GM23338 (cell line): ENCODE measurements around the gene SULT1A2. TPM values are rescaled to one million over a fixed set of nuclear protein-coding genes. Genes with fewer than 3 reads are reported as not detected.

ENCODE experiments used
- ATAC-seq: fragments of 200-7000 bp; cut with Tn5 transposase; 3 replicates; pipeline ENCODE4 v1.9.1; 2020
- DNase-seq: peaks from one replicate; pipeline ENCODE4 v3.0.0-alpha.2; 2015; ENCODE audit warnings: low spot score
- H2AFZ ChIP-seq: fragments of 200-600 bp; sonication (generic); 2 replicates; pipeline ENCODE4 v1.8.0; 2016; ENCODE audit warnings: antibody characterized with exemption, mild to moderate bottlenecking, moderate library complexity
- H3F3A ChIP-seq: fragments of 200-600 bp; sonication (generic); replicated peaks from 2 replicates; pipeline ENCODE4 v1.8.0; 2017; ENCODE audit warnings: antibody characterized with exemption, mixed run types, low read depth
- H3K27ac ChIP-seq: fragments of 200-600 bp; sonication (generic); 2 replicates; pipeline ENCODE4 v1.6.1; 2016; ENCODE audit warnings: low read depth
- H3K27me3 ChIP-seq: fragments of 200-600 bp; sonication (generic); 2 replicates; pipeline ENCODE4 v1.8.0; 2016; ENCODE audit warnings: mild to moderate bottlenecking, mixed run types, moderate library complexity; ENCODE audit not compliant: insufficient read depth
- H3K36me3 ChIP-seq: fragments of 200-600 bp; sonication (generic); 2 replicates; pipeline ENCODE4 v1.8.0; 2016; ENCODE audit warnings: mild to moderate bottlenecking; ENCODE audit not compliant: insufficient read depth
- H3K4me1 ChIP-seq: fragments of 200-600 bp; sonication (generic); 2 replicates; pipeline ENCODE4 v1.8.0; 2016; ENCODE audit warnings: mild to moderate bottlenecking, moderate library complexity; ENCODE audit not compliant: insufficient read depth
- H3K4me2 ChIP-seq: fragments of 200-600 bp; sonication (generic); 2 replicates; pipeline ENCODE4 v1.7.1; 2017; ENCODE audit warnings: mixed run types
- H3K4me3 ChIP-seq: fragments of 200-600 bp; sonication (generic); 2 replicates; pipeline ENCODE4 v1.6.1; 2016; ENCODE audit warnings: mixed run types
- H3K79me2 ChIP-seq: fragments of 200-600 bp; sonication (generic); replicated peaks from 2 replicates; pipeline ENCODE4 v1.8.0; 2017; ENCODE audit warnings: mild to moderate bottlenecking; ENCODE audit not compliant: insufficient read depth
- H3K9me2 ChIP-seq: fragments of 200-600 bp; sonication (generic); 2 replicates; pipeline ENCODE4 v1.8.0; 2017; ENCODE audit not compliant: insufficient read depth
- H4K20me1 ChIP-seq: fragments of 200-600 bp; sonication (generic); replicated peaks from 2 replicates; pipeline ENCODE4 v1.8.0; 2017; ENCODE audit warnings: mild to moderate bottlenecking; ENCODE audit not compliant: insufficient read depth
- H3K27ac Mint-ChIP-seq: 2 replicates; pipeline ENCODE4 v1.8.0; 2020; ENCODE audit warnings: inconsistent platforms, mild to moderate bottlenecking, moderate library complexity, mixed read lengths
- H3K27me3 Mint-ChIP-seq: 3 replicates; pipeline ENCODE4 v1.8.0; 2022; ENCODE audit warnings: low read depth, mild to moderate bottlenecking, moderate library complexity, mixed read lengths, inconsistent platforms; ENCODE audit not compliant: insufficient read depth, poor library complexity
- H3K36me3 Mint-ChIP-seq: 3 replicates; pipeline ENCODE4 v1.8.0; 2021; ENCODE audit warnings: low read depth, mild to moderate bottlenecking, inconsistent platforms, moderate library complexity, mixed read lengths
- H3K4me1 Mint-ChIP-seq: 3 replicates; pipeline ENCODE4 v1.8.0; 2020; ENCODE audit warnings: mild to moderate bottlenecking, inconsistent platforms, mixed read lengths
- H3K4me3 Mint-ChIP-seq: 3 replicates; pipeline ENCODE4 v1.8.0; 2021; ENCODE audit warnings: moderate library complexity, mild to moderate bottlenecking, inconsistent platforms, mixed read lengths
- H3K9me3 Mint-ChIP-seq: 3 replicates; pipeline ENCODE4 v1.8.0; 2020; ENCODE audit warnings: moderate library complexity, mild to moderate bottlenecking, inconsistent platforms, mixed read lengths
- CREB1 ChIP-seq: fragments of 250-450 bp; sonication (Bioruptor Pico); IDR thresholded peaks from 2 replicates; pipeline ENCODE4 v1.5.0; 2020; ENCODE audit warnings: low read depth, mild to moderate bottlenecking, moderate library complexity
- ETS1 ChIP-seq: IDR thresholded peaks from 2 replicates; pipeline ENCODE4 v1.6.1; 2016; ENCODE audit warnings: antibody characterized with exemption
- EZH2 ChIP-seq: fragments of 200-600 bp; sonication (generic); IDR thresholded peaks from one replicate; pipeline ENCODE4 v1.8.0; 2017; ENCODE audit warnings: antibody characterized with exemption, mild to moderate bottlenecking, low read depth; ENCODE audit not compliant: unreplicated experiment
- EZH2phosphoT487 ChIP-seq: fragments of 200-600 bp; sonication (generic); IDR thresholded peaks from one replicate; pipeline ENCODE4 v1.8.1; 2018; ENCODE audit warnings: antibody characterized with exemption; ENCODE audit not compliant: unreplicated experiment
- JUNB ChIP-seq: IDR thresholded peaks from one replicate; pipeline ENCODE4 v1.6.1; 2016; ENCODE audit warnings: antibody characterized with exemption; ENCODE audit not compliant: unreplicated experiment
- POLR2AphosphoS5 ChIP-seq: IDR thresholded peaks from 2 replicates; pipeline ENCODE4 v1.6.1; 2016; ENCODE audit warnings: antibody characterized with exemption, low read depth
- STAT1 ChIP-seq: IDR thresholded peaks from one replicate; pipeline ENCODE4 v1.6.1; 2016; ENCODE audit warnings: antibody characterized with exemption; ENCODE audit not compliant: unreplicated experiment
- ZNF114 ChIP-seq: fragments of 250-450 bp; sonication (Bioruptor Pico); IDR thresholded peaks from 2 replicates; pipeline ENCODE4 v1.5.0; 2020; ENCODE audit warnings: mild to moderate bottlenecking, moderate library complexity
- ZNF331 ChIP-seq: fragments of 250-450 bp; sonication (Bioruptor Pico); IDR thresholded peaks from 2 replicates; pipeline ENCODE4 v1.5.0; 2020; ENCODE audit warnings: low read depth, mild to moderate bottlenecking, moderate library complexity
- polyA plus RNA-seq: library from polyadenylated mRNA; unstranded; fragments of >200 nt; fragmentation: Nextera tagmentation; extraction: Ambion mirVana; gene quantifications from 2 replicates; pipeline ENCODE4 v1.2.1, GENCODE V29; 2016
- total RNA-seq: library from RNA; depleted of rRNA; stranded (reverse); fragments of >200 nt; shearing (Covaris generic); gene quantifications from 2 replicates; pipeline ENCODE4 v1.2.3, GENCODE V29; 2014
- TF ChIP-seq, protein P1 (sequence below): IDR thresholded peaks from one replicate; pipeline ENCODE4 v1.6.1; 2018; ENCODE audit warnings: antibody characterized with exemption; ENCODE audit not compliant: unreplicated experiment
- TF ChIP-seq, protein P2 (sequence below): fragments of 250-450 bp; sonication (Bioruptor Pico); IDR thresholded peaks from 2 replicates; pipeline ENCODE4 v1.5.0; 2020; ENCODE audit warnings: mild to moderate bottlenecking, moderate library complexity

Gene SULT1A2
- total and polyA plus RNA-seq, 2 experiments from 2014 or later, result 0.17 to 0.34 TPM

DNA sequence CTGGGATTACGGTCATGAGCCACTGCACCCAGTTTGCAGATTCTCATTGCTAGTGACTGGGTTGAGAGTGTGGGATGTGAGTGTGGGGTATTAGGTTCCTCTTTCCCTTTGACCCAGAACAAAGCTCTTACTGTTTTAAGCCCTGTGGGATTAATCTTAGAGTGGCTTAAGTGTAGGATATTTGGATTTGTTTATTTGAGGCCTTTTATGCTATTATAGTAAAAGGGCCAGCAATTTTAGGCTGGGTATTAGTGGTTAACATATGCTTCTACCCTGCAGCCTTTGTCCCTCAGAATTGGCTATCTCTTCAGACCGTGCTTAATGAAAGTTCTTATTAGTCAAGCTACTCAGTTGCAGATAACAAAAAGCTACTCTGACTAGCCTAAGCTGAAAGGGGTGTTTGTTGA is 39.9 kb downstream of the SULT1A2 start:
- Mint-ChIP-seq H3K4me1 (peaks cover 5% of the 10 kb centered on the region; the same call in 2 of the 3 replicates), H3K27ac (no peak overlapping the region), H3K36me3 (peaks cover 20% of the 10 kb centered on the region), H3K4me3 (no peak overlapping the region), H3K9me3 (no peaks in the 10 kb centered on the region; the same call in 2 of the 3 replicates), H3K27me3 (no peaks in the 10 kb centered on the region)
- ATAC-seq, result no peak
- peaks cover 12% of the 10 kb centered on the region; the same call in 1 of the 2 replicates for H3K79me2 ChIP-seq
- H3K27me3 ChIP-seq, result no peaks in the 10 kb centered on the region
- H4K20me1 ChIP-seq, result no peaks in the 10 kb centered on the region
- H3K4me2 ChIP-seq, result no peak overlapping the region
- no peak overlapping the region for H2AFZ ChIP-seq
- no peak for TF ChIP-seq CREB1 (CRISPR knock-in tag)
- TF ChIP-seq STAT1, result no peak
- TF ChIP-seq ZNF114 (CRISPR knock-in tag), result no peak
- TF ChIP-seq JUNB, result no peak
- no peak for TF ChIP-seq ETS1
- TF ChIP-seq, protein P1, sequence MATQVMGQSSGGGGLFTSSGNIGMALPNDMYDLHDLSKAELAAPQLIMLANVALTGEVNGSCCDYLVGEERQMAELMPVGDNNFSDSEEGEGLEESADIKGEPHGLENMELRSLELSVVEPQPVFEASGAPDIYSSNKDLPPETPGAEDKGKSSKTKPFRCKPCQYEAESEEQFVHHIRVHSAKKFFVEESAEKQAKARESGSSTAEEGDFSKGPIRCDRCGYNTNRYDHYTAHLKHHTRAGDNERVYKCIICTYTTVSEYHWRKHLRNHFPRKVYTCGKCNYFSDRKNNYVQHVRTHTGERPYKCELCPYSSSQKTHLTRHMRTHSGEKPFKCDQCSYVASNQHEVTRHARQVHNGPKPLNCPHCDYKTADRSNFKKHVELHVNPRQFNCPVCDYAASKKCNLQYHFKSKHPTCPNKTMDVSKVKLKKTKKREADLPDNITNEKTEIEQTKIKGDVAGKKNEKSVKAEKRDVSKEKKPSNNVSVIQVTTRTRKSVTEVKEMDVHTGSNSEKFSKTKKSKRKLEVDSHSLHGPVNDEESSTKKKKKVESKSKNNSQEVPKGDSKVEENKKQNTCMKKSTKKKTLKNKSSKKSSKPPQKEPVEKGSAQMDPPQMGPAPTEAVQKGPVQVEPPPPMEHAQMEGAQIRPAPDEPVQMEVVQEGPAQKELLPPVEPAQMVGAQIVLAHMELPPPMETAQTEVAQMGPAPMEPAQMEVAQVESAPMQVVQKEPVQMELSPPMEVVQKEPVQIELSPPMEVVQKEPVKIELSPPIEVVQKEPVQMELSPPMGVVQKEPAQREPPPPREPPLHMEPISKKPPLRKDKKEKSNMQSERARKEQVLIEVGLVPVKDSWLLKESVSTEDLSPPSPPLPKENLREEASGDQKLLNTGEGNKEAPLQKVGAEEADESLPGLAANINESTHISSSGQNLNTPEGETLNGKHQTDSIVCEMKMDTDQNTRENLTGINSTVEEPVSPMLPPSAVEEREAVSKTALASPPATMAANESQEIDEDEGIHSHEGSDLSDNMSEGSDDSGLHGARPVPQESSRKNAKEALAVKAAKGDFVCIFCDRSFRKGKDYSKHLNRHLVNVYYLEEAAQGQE, result no peak
- TF ChIP-seq, protein P2, sequence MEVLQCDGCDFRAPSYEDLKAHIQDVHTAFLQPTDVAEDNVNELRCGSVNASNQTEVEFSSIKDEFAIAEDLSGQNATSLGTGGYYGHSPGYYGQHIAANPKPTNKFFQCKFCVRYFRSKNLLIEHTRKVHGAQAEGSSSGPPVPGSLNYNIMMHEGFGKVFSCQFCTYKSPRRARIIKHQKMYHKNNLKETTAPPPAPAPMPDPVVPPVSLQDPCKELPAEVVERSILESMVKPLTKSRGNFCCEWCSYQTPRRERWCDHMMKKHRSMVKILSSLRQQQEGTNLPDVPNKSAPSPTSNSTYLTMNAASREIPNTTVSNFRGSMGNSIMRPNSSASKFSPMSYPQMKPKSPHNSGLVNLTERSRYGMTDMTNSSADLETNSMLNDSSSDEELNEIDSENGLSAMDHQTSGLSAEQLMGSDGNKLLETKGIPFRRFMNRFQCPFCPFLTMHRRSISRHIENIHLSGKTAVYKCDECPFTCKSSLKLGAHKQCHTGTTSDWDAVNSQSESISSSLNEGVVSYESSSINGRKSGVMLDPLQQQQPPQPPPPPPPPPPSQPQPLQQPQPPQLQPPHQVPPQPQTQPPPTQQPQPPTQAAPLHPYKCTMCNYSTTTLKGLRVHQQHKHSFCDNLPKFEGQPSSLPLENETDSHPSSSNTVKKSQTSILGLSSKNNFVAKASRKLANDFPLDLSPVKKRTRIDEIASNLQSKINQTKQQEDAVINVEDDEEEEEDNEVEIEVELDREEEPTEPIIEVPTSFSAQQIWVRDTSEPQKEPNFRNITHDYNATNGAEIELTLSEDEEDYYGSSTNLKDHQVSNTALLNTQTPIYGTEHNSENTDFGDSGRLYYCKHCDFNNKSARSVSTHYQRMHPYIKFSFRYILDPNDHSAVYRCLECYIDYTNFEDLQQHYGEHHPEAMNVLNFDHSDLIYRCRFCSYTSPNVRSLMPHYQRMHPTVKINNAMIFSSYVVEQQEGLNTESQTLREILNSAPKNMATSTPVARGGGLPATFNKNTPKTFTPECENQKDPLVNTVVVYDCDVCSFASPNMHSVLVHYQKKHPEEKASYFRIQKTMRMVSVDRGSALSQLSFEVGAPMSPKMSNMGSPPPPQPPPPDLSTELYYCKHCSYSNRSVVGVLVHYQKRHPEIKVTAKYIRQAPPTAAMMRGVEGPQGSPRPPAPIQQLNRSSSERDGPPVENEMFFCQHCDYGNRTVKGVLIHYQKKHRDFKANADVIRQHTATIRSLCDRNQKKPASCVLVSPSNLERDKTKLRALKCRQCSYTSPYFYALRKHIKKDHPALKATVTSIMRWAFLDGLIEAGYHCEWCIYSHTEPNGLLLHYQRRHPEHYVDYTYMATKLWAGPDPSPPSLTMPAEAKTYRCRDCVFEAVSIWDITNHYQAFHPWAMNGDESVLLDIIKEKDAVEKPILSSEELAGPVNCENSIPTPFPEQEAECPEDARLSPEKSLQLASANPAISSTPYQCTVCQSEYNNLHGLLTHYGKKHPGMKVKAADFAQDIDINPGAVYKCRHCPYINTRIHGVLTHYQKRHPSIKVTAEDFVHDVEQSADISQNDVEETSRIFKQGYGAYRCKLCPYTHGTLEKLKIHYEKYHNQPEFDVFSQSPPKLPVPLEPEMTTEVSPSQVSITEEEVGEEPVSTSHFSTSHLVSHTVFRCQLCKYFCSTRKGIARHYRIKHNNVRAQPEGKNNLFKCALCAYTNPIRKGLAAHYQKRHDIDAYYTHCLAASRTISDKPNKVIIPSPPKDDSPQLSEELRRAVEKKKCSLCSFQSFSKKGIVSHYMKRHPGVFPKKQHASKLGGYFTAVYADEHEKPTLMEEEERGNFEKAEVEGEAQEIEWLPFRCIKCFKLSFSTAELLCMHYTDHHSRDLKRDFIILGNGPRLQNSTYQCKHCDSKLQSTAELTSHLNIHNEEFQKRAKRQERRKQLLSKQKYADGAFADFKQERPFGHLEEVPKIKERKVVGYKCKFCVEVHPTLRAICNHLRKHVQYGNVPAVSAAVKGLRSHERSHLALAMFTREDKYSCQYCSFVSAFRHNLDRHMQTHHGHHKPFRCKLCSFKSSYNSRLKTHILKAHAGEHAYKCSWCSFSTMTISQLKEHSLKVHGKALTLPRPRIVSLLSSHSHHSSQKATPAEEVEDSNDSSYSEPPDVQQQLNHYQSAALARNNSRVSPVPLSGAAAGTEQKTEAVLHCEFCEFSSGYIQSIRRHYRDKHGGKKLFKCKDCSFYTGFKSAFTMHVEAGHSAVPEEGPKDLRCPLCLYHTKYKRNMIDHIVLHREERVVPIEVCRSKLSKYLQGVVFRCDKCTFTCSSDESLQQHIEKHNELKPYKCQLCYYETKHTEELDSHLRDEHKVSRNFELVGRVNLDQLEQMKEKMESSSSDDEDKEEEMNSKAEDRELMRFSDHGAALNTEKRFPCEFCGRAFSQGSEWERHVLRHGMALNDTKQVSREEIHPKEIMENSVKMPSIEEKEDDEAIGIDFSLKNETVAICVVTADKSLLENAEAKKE (CRISPR knock-in tag), result no peak
- TF ChIP-seq EZH2phosphoT487, result no peak
- TF ChIP-seq EZH2, result no peak
- TF ChIP-seq ZNF331 (CRISPR knock-in tag), result no peak
- TF ChIP-seq POLR2AphosphoS5, result no peak
- no peaks in the 10 kb centered on the region for H3F3A ChIP-seq
- H3K4me3 ChIP-seq, result no peak overlapping the region
- H3K36me3 ChIP-seq, result no peaks in the 10 kb centered on the region
- no peak for DNase-seq
- H3K9me2 ChIP-seq, result no peaks in the 10 kb centered on the region
- H3K27ac ChIP-seq, result no peak overlapping the region
- no peaks in the 10 kb centered on the region for H3K4me1 ChIP-seq
